Sigmoid colon (tissue), 3 donors: ENCODE measurements around the gene NPTX1.

Experiments
- CTCF ChIP-seq, 4 experiments: fragments of 450-650 bp in 3 of 4; fragments of 200-600 bp in 1 of 4; IDR thresholded peaks; one replicate each; pipeline ENCODE4 v1.5.1; 2016 to 2019; ENCODE audit warnings: antibody characterized with exemption in 4 of 4, mild to moderate bottlenecking in 3 of 4, moderate library complexity in 2 of 4
- POLR2A ChIP-seq, 2 donors: fragments of 450-650 bp; IDR thresholded peaks; one replicate each; pipeline ENCODE4 v1.6.1; 2016; ENCODE audit warnings: antibody characterized with exemption in 2 of 2, mild to moderate bottlenecking in 2 of 2, moderate library complexity in 2 of 2

GRCh38 chr17:80478487-80479245 lies 2.3 kb upstream of the NPTX1 start:
- TF ChIP-seq POLR2A (IDR thresholded peaks at IDR 0.05) (no peak), CTCF (IDR thresholded peaks at IDR 0.05) (no peak)
